Endometrial microvascular endothelial cells (primary cell): Measurements from ENCODE around the gene SLC22A1. TPM values are rescaled to one million over a fixed set of nuclear protein-coding genes. Genes with fewer than 3 reads are reported as not detected.
"Not testable (repeated sequence)": the region's sequence is repeated elsewhere in the genome, so short reads cannot be mapped to it uniquely, and the experiment has no call there.

Source experiments
- in situ Hi-C: cut with HindIII; loops from 2 replicates; pipeline ENCODE4 v1.10.0; 2017; ENCODE audit warnings: low sequenced_read_pairs, low pct_unique_long_range_greater_than_20kb; ENCODE audit errors: inconsistent ontology term
- total RNA-seq: library from RNA; depleted of rRNA; stranded (reverse); fragments of >200 nt; gene quantifications from one replicate; pipeline ENCODE4 v1.2.3, GENCODE V29; 2015; ENCODE audit errors: inconsistent ontology term

Gene SLC22A1
- total RNA-seq, 1 donor from 2014 or later: not detected

DNA sequence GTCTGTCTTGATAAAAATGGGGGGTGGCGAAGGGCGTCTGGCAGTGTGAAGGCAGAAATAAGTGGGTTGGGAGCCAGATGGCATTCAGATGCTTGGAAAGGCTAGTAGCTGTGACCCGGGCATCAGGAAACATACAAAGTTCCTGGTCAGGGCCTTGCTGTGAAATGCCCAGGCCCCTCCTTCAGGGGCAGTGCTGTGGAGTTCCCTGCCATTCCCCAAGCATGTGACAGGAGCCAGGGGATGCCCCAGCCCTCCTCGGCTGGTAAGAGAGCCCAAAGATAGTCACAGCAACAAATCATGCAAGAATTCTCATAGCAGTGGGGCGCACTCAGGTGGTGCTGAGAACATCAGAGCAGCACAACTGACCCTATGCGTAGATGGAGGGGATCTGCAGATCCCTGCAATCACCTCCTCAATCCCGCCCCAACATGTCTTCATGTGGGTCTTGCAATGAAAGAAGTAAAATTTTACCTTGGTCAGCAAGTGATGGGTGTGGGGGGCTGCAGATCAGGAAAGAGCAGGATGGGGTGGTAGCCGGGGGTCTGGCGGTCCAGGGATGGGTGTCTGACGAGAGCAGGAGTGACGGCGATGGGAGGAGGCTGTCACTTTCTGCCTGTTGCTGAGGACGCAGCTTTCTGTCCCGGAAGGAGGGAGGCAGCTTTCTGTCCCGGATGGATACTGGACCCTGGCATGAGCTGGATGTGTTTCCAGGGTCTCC lies 39.5 kb downstream of the SLC22A1 start:
- in situ Hi-C loops: no loop called here

DNA sequence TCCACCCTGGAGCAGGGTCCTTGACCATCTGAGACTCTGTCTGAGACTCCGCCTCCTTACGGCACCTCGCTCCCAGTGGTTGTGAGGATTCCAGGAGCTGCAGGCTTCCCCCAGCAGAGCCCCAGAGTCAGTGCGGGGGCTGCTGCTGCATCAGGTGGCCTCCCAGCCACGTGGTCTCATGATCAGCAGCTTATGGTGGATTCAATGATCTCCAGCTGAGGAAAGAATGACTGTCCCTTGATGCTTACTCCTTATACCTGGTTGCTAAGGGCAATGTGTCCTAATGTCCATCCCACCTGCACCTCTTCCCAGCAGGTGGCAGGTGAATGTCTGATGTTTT lies 40.0 kb downstream of the SLC22A1 start:
- in situ Hi-C loops: no loop called here

DNA sequence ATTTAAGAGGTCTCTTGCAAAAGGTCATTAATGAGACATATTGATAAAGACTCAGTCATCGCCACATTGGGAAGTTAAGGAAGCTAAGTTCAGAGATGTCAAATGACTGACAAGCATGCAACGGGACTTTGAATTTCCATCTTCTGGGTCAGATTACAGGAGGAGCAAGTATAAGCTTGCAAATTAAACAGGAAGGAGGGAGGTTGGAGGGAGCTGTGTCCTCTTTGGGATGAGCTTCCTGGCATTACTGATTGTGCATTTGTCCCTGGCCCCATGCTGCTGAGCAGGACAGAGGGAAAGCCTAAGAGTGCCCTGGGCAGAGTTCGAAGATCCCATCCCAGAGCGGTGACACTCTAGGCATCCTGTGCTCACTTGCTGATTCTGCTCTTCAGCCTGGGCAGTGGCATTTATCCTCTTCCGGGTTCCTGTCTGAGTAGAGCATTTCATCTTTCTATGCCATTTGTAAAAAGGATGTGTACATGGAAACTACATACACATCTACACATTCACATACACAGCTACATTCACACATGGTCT lies 40.5 kb downstream of the SLC22A1 start:
- in situ Hi-C loops: no loop called here

DNA sequence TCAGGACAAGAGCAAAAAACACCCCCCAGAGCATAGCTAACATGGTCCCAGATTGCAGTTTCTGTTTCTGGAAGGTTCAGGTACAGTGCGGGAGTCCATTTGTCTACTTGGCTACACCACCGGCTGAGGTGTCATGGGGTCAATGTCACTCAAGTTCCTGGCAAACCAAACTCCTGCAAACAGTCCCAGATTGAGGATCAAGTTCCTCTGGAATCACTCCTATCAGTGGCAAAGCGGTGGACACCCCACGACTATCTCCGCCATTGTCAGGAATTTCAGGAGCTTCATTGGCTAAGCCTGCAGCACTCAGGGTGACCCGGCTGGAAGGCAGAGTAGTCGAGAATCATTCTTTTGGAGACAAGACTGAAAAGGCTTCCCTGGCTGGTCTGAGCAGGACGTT lies 41.8 kb downstream of the SLC22A1 start:
- in situ Hi-C loops: no loop called here

DNA sequence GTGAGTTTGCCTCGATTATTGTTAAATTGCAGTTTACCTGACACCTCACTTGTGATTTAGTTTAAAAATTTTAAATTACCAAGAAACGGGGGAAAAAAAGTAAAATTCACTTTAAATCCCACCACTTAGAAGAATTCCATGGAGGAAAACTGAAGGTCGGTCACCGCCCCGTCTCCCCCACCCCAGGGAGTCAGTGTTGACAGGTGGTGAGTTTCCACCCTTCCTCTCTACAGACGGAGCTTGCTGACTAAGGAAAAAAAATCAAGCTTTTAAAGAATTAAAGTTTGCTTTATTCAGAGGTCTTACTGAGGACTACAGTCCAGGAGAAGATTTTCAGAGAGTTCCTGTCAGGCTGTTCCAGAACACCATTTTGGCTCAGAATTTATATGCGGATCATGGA lies 42.3 kb downstream of the SLC22A1 start:
- in situ Hi-C loops: no loop called here

DNA sequence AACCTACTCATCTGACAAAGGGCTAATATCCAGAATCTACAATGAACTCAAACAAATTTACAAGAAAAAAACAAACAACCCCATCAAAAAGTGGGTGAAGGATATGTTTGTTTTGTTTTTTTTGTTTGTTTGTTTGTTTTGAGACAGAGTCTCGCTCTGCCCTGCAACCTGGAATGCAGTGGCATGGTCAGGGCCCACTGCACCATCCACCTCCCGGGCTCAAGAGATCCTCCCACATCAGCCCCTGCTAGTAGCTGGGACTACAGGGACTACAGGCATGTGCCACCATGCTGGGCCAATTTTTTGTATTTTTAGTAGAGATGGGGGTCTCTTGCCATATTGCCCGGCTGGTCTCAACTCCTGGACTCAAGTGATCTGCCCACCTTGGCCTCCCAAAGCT lies 44.3 kb downstream of the SLC22A1 start:
- in situ Hi-C loops: not testable (repeated sequence)

DNA sequence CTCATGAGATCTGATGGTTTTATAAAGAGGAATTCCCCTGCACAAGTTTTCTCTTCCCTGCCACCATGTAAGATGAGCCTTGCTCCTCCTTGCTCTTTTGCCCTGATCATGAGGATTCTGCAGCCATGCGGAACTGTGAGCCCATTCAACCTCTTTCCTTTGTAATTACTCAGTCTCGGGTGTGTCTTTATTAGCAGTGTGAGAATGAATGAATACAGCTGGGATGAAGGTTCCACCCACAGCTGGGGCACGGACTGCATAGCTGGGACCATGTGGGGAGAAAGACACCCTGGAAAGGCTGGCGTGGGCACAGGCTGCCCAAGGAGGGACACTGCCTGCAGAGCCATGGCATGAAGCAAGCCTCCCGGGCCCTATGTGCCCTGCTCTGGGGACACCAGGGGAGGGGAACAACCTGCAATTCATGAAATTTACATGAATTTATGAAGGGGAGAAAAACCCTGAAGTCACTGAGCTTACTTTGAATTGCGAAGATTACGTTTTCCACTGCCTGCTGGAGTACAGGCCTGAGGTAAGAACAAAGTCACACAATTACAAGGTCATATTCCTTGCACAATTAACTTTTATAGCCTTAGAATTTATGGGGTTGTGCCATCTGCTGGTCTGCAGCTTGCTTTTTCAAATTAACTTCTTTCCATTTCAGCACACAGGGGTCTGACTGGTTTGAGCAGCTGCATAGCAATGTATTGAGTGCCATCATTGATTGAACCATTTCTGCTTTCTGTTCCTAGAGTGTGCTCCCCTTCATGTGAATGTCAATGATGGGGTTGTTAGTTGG lies 46.2 kb downstream of the SLC22A1 start:
- in situ Hi-C loops: no loop called here

DNA sequence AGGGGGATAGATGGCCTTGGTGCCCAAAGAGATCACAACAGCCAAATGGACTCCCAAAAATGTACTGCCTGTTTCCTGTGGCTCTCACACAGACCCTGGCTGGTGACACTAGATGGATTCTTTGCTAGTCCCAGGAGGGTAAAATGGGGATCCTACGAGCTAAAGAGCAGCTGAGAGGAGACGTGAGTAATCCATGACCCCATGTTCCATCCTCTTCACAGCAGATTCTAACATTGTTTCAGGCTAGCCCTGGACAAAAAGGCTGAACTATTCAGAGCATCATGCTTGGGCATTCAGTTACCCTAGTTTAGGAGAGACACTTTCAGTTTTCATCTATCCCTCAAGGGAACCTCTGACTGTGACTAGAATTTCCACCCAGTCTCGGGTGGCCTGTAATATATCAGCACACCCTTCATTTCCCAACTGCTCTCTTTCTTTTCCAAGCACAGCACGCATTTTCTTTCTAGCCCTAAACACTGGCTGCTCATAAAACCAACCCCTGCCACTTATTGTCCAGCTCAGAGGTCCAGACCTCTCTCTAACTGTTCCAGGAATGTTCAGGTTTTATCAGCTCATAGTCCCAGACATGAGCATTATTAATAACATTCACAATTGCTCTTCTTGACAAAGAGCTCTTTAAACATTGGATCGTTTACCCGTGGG lies 48.5 kb downstream of the SLC22A1 start:
- in situ Hi-C loops: no loop called here

DNA sequence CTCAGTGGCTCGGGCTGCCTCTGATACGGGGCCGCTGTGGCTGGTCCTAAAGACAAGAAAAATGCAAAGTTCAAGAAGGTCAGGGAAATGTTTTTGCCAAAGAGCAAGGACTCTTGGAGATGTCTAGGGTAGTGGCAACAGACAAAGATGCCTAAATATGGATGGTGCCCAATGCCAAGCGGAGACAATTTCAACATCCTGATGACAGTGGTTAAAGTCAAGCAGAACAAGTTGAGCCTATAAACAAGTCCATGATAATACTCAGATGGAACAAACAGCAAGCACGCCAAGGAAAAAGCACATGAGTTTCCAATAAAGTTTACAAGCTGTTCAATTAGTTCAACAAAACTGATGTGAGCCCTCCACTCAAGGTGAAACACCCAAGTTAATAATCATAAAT lies 51.1 kb downstream of the SLC22A1 start:
- in situ Hi-C loops: no loop called here

DNA sequence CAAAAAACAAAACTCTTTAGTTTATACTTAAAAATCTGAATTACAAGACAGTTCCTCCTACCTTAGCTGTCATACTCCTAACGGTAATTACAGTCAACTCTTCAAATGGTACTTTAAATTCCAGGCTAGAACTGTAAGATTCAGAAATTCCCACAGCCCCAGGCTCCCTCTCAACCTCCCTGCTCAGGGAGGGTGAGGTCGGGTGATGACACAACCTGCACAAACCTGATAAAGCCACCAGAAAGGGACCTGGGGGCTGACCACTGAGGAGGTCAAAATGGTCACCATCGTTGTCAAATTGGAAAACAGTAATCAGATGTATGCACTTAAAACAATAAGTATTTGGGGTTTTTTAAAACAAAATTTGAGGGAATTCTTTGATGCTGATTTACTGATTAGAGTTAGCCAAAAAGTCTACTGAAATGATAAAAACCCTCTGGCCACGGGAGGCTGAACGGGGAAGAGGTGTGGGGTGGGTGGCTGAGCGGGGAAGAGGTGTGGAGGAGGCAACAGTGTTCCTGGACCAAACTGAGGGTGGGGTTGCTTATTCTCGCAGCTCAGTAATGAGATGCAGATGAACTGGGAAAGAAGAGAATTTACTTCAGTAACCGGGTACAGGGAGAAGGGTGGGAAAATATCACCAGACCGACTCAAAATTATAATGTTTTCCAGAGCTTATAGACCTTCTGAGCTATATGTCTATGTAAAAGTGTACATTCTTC lies 52.4 kb downstream of the SLC22A1 start:
- in situ Hi-C loops: no loop called here

DNA sequence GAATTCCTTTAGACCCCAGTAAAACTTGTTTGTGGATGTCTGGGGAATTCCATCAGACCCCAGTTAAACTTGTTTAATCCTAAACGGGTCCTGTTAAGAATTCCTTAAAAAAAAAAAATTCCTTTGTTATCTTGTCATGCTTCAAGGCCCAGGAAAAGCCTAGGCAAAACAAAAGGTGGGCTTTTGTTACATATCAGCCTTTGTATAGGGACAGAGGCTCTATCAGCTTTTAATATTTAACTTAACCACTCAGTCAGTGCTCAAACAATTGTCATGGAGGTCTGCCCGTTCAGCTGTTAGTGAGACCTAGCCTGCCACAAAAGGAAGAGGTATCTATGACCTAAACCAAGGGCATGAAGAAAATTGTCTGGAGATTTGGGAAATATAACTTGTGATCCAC lies 53.1 kb downstream of the SLC22A1 start:
- in situ Hi-C loops: no loop called here

DNA sequence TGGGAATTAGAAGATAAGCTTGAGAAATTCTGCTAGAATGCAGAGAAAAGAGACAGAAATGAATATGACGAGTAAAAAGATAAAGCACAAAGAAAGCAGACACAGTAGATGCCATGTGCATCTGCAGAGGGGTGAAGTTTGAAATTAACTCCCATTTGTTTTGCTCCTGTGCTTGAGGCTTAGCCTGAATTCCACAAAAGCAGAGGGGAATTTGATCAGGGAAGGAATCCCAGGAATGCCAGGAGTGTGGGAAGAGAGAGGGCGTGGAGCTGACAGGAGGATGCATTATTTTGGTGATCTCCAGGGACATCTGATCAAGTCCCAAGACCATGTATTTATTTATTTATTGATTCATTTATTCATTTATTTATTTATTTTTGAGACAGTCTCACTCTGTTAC lies 55.6 kb downstream of the SLC22A1 start:
- in situ Hi-C loops: no loop called here

DNA sequence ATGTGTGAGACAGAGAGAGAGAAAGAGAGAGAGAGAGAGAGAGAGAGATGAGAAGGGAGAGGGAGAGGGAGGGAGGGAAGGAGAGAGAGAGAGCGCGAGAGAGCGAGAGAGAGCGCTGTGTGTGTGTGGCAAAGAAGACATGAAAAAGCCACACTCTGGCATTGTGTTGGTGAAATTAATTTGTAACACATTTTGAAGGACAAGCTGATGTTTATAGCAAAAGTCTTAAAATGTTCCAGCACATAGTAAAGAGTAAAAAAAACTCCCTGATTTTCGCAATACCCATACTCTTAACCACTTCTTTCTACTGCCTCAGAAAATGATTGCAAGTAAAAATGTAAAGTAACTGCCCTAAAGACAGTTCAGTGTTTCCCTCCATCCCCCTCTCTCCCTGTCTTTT lies 56.7 kb downstream of the SLC22A1 start:
- in situ Hi-C loops: no loop called here

DNA sequence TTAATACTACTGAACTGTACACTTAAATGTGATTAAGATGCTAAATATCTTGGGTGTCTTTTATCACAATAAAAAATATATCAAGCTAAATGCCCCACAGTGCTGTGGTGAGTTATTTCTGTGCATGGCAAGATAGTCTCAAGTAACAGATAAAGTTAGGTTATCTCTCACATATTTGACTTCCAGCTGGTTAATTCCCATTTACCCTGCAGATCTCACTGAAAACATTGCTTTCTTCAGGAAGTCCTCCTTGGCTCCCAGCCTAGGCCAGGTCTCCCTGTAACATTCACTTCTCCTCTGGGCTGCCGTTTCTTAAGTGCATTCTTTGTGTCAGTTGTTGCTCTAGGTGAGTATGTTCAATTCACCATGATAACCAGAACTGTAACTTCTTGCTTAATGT lies 59.1 kb downstream of the SLC22A1 start:
- in situ Hi-C loops: no loop called here

DNA sequence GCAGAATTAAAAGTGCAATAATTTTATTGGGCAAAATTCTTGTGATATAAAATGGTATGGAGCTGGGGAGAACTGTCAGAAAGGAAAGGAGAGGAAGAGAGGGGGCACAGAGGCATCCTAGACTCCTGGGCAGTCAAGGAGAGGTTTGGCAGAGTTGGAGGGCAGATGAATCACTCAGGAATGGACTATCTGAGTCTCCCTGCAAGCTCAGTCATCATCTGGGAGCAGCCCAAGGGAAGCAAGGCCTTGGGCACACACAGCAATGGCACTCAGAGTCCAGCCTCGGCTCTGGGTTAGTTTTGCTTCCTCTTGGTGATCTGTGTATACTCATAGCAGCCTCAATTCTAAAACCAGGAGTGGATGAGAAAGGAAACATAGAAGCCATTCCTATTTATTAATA lies 67.2 kb downstream of the SLC22A1 start:
- in situ Hi-C loops: no loop called here

DNA sequence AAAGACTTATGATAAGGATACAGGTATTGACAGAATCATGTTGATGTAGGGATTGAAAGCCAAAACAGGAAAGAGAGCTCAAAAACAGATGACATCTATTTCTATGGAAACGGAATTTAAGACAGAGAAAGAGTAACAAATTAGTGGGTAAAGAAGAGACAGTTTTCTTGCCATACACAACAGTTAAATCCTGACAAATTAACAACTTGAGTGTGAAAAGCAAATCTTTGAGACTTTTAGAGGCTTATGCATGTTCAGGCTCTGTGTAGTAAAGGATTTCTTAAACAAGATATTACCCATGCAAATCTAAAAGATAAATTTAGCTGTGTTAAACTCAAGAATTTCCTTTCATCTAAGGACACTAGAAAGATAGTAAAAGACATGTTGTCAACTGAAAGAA lies 68.5 kb downstream of the SLC22A1 start:
- in situ Hi-C loops: no loop called here

DNA sequence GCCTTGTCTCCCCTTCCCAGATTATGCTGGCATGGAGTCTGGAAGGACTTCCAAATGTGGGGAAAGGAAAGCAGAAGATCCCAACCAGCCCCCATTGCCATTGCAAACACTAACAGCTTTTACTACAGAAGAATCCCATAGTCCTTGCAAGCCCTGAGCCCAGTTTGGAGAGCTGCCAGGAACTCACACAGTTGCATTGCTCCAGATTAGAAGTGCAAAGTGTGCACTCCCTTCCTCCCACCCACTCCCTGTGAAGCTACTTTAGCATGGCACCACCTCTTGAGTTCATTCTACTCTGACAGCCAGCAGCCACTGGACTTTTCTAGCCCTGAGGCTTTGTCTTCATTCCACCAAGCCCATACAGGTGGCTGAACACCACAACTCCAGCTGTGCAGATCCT lies 69.4 kb downstream of the SLC22A1 start:
- in situ Hi-C loops: no loop called here

DNA sequence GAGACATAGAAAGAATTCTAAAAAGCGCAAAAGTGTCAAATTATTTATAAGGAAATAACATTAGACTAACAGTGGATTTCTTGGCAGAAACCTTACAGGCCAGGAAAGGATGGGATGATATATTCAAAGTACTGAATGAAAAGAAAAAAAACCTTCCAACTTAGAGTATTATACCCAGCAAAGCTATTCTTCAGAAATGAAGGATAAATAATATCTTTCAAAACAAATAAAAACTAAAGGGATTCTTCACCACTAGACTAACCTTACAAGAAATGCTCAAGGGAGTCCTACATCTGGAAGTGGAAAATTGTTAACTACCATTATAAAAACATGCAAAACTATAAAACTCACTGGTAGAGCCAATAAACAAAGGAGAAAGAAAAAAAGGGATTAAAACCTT lies 71.2 kb downstream of the SLC22A1 start:
- in situ Hi-C loops: no loop called here

DNA sequence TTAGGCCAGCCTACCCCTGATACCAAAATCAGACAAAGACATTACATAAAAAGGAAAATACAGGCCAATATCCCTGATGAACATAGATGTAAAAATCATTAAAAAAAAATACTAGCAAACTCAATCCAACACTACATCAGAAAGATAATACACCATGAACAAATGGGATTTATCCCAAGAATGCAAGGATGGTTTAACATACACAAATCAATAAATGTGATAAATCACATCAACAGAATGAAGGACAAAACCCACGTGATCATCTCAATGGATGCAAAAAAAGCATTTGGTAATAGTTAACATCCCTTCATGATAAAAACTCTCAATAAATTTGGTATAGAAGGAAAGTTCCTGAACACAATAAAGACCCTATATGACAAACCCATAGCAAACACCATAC lies 73.2 kb downstream of the SLC22A1 start:
- in situ Hi-C loops: no loop called here
